ENCODE data around the gene CASD1.

CASD1 gene

GRCh38 chr7:94580601-94581000 lies 71.0 kb downstream of the CASD1 start:
- peak; percentile 39 for DNase-seq (ENCODE audit: low read depth)

- DNase-seq (ENCODE audit: low read depth): no peak
These were observed 74.5 kb downstream of the CASD1 start for GRCh38 chr7:94584113-94584512.

- DNase-seq (ENCODE audit: low read depth): no peak
These were observed 78.5 kb downstream of the CASD1 start for GRCh38 chr7:94588075-94588474.

- DNase-seq (ENCODE audit: low read depth): no peak
These were observed 81.0 kb downstream of the CASD1 start for GRCh38 chr7:94590526-94591162.

- no peak for DNase-seq (ENCODE audit: low read depth)
These were observed 81.6 kb downstream of the CASD1 start for GRCh38 chr7:94591176-94591575.

GRCh38 chr7:94594882-94595281 lies 85.3 kb downstream of the CASD1 start:
- no peak for DNase-seq (ENCODE audit: low read depth)

- no peak for DNase-seq (ENCODE audit: low read depth)
These were observed 86.1 kb downstream of the CASD1 start for GRCh38 chr7:94595717-94596116.

- DNase-seq (ENCODE audit: low read depth): no peak
These were observed 90.7 kb downstream of the CASD1 start for GRCh38 chr7:94600267-94600666.

- no peak for DNase-seq (ENCODE audit: low read depth)
These were observed 92.6 kb downstream of the CASD1 start for GRCh38 chr7:94602181-94602580.

- DNase-seq (ENCODE audit: low read depth): peak; percentile 51
These were observed 95.4 kb downstream of the CASD1 start for GRCh38 chr7:94605031-94605430.

Data from amniotic epithelial cell (primary cell).